Measurements from ENCODE around the gene RGS3.

DNA sequence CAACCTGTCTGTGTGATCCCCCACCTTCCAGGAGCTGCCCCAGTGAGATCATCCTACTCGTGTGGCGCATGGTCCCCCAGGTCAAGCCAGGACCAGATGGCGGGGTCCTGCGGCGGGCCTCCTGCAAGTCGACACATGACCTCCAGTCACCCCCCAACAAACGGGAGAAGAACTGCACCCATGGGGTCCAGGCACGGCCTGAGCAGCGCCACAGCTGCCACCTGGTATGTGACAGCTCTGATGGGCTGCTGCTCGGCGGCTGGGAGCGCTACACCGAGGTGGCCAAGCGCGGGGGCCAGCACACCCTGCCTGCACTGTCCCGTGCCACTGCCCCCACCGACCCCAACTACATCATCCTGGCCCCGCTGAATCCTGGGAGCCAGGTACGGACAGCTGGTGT, 43.7 kb downstream of the RGS3 start:
- TF ChIP-seq POLR2A (IDR thresholded peaks at IDR 0.05) (no peak), EP300 (IDR thresholded peaks at IDR 0.05) (no peak)
